ENCODE measurements around the gene ELK3.
A peak's percentile ranks its signal among the peaks of the same experiment; 100 is the strongest.

Gene ELK3

GRCh38 chr12:96195845-96196451 lies 1.8 kb downstream of the ELK3 start:
- DNase-seq (ENCODE audit: low spot score), result no peak
- Mint-ChIP-seq H3K9me3 (no peaks in the 10 kb centered on the region), H3K36me3 (ENCODE audit: low read depth) (peaks cover 13% of the 10 kb centered on the region), H3K4me1 (ENCODE audit: low read depth) (peaks cover 52% of the 10 kb centered on the region), H3K27ac (peak overlapping the region; percentile 93), H3K4me3 (peak overlapping the region; percentile 94), H3K27me3 (ENCODE audit: low read depth) (no peaks in the 10 kb centered on the region)

- Mint-ChIP-seq H3K36me3 (ENCODE audit: low read depth) (peaks cover 13% of the 10 kb centered on the region), H3K4me1 (ENCODE audit: low read depth) (peaks cover 52% of the 10 kb centered on the region)
- DNase-seq (ENCODE audit: low spot score), result no peak
These were observed 2.6 kb downstream of the ELK3 start for GRCh38 chr12:96196781-96197180.

DNA sequence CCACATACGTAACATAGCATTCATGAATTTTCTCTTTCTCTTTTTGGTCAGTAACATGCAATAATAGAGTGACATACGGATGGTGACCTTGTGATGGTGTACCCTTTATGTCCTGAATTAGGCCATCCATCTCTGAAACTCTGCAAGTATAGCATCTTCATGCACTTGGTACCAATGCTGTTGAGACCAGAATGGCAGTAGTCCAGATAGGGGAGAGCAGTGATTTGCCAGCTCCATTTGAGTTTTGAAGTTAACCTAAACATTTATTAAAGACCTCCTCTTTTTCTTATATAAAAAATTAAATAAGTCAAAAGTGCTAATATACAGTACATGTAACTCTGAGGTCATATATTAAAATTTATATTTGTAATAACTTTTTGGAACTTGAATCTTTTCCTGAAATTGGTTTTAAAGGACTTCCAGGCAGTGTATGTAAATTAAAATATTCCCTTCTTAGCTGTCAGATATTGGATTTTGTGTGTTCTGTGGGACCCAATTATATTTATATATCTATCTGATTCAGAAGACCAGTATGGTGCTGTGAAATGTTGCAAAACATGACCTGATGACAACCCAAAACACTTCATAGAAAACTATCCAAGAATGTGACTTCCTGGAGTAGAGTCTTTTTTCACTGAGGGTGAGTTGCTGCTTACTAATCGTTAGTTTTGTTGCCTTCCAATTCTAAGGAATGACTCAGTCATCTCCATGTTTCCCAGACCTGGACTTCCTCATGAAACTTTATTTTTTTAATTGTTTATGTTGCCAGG lies 3.5 kb downstream of the ELK3 start:
- Mint-ChIP-seq H3K9me3 (no peaks in the 10 kb centered on the region), H3K36me3 (ENCODE audit: low read depth) (peaks cover 18% of the 10 kb centered on the region), H3K4me1 (ENCODE audit: low read depth) (peaks cover 53% of the 10 kb centered on the region), H3K4me3 (peak overlapping the region; percentile 94), H3K27me3 (ENCODE audit: low read depth) (no peaks in the 10 kb centered on the region), H3K27ac (no peak overlapping the region)
- no peak for DNase-seq (ENCODE audit: low spot score)

More at GRCh38 chr12:96196781-96197180, 2.6 kb downstream of the ELK3 start:
- peak overlapping the region; percentile 94 for H3K4me3 Mint-ChIP-seq
- no peaks in the 10 kb centered on the region for H3K27me3 Mint-ChIP-seq (ENCODE audit: low read depth)
- no peaks in the 10 kb centered on the region for H3K9me3 Mint-ChIP-seq
- H3K27ac Mint-ChIP-seq, result no peak overlapping the region

DNA sequence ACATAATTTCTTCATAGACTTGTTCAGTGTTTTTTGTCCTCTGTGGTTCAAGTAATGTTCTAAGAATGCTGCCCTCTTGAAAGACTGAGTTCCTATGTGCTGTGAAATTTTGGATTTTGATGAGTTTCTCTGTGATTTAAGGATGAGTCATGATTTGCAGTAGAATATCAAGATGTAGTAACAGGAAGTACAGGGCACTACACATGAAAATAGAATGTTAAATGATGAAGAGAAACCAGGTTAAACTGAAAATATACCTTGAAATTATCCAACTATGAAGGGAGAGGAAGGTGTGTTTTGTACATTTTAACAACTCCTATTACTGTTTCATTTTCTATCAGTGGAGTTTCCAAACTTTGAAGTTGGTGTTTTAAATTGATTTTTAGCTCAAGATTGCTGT lies 4.8 kb downstream of the ELK3 start:
- Mint-ChIP-seq H3K4me3 (peak overlapping the region; percentile 49), H3K36me3 (ENCODE audit: low read depth) (peaks cover 22% of the 10 kb centered on the region), H3K27me3 (ENCODE audit: low read depth) (no peaks in the 10 kb centered on the region), H3K9me3 (no peaks in the 10 kb centered on the region), H3K4me1 (ENCODE audit: low read depth) (peaks cover 46% of the 10 kb centered on the region), H3K27ac (peak overlapping the region; percentile 69)
- no peak for DNase-seq (ENCODE audit: low spot score)

DNA sequence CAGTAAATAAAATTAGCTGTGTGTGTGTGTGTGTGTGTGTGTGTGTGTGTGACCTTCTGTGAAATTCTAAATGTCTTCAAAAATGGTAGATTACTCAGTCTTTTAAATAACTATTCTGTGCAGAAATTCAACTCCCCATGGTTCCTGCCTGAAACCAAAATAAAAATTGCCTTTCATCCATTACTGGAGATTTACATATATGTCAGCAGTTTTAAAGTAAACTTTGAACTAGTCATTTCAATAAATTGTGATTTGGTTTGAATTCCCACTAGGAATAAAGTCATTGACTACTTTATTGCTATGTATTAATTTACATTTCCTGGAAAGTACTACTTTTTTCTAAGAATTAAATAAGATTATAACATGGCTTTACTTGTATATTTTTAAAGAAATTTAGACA lies 5.3 kb downstream of the ELK3 start:
- Mint-ChIP-seq H3K4me1 (ENCODE audit: low read depth) (peaks cover 47% of the 10 kb centered on the region), H3K27ac (peak overlapping the region; percentile 69), H3K9me3 (no peaks in the 10 kb centered on the region), H3K36me3 (ENCODE audit: low read depth) (peaks cover 23% of the 10 kb centered on the region), H3K27me3 (ENCODE audit: low read depth) (no peaks in the 10 kb centered on the region), H3K4me3 (peak overlapping the region; percentile 49)
- no peak for DNase-seq (ENCODE audit: low spot score)

- Mint-ChIP-seq H3K4me1 (ENCODE audit: low read depth) (peaks cover 55% of the 10 kb centered on the region), H3K9me3 (no peaks in the 10 kb centered on the region), H3K4me3 (no peak overlapping the region), H3K27me3 (ENCODE audit: low read depth) (no peaks in the 10 kb centered on the region), H3K36me3 (ENCODE audit: low read depth) (peaks cover 26% of the 10 kb centered on the region), H3K27ac (no peak overlapping the region)
- DNase-seq (ENCODE audit: low spot score), result no peak
These were observed 7.4 kb downstream of the ELK3 start for GRCh38 chr12:96201272-96202227.

DNA sequence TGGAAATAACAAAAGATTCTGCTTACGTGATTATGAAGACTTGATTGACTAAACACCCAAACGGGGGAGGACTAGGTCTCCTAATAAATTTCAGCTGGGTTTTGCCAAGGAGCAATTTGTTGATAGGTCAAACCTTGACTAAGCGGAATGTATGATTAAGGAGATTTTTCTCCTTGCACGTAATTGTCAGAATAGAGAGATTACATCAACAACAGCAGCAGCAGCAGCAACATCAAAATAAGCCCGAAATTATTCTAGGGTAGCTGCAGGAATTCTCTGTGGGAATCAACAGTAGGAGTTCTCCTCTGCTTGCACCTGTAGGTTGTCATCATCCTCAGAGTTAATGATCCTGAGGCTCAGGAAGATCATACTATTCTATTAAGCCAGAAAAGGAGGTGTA lies 10.2 kb downstream of the ELK3 start:
- Mint-ChIP-seq H3K36me3 (ENCODE audit: low read depth) (peaks cover 21% of the 10 kb centered on the region), H3K27ac (no peak overlapping the region), H3K9me3 (no peaks in the 10 kb centered on the region), H3K27me3 (ENCODE audit: low read depth) (no peaks in the 10 kb centered on the region), H3K4me1 (ENCODE audit: low read depth) (peaks cover 53% of the 10 kb centered on the region), H3K4me3 (no peak overlapping the region)
- no peak for DNase-seq (ENCODE audit: low spot score)

DNA sequence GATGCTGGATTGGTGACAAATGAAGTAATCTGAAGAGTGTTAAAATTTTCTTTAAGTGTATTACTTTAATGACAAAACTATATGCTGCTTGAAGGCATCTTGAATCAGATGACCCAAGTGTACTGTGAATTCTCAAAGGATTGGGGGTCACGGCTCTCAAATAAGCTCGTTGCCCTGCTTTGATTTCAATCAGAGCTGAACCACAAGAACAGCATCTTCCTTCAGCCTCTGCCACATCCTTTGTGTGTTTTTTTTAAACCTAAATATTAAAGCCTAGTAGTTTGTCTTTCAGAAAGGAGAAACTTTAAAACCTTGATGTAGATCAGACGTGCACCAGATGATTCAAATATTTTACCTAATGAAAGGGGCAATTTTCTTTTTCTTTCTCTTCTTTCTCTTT lies 11.7 kb downstream of the ELK3 start:
- H3K4me1 Mint-ChIP-seq (ENCODE audit: low read depth), result peaks cover 62% of the 10 kb centered on the region
- DNase-seq (ENCODE audit: low spot score), result no peak
- H3K27me3 Mint-ChIP-seq (ENCODE audit: low read depth), result no peaks in the 10 kb centered on the region
- peak overlapping the region; percentile 52 for H3K4me3 Mint-ChIP-seq
- H3K27ac Mint-ChIP-seq, result no peak overlapping the region
- H3K36me3 Mint-ChIP-seq (ENCODE audit: low read depth), result peaks cover 23% of the 10 kb centered on the region
- H3K9me3 Mint-ChIP-seq, result no peaks in the 10 kb centered on the region

DNA sequence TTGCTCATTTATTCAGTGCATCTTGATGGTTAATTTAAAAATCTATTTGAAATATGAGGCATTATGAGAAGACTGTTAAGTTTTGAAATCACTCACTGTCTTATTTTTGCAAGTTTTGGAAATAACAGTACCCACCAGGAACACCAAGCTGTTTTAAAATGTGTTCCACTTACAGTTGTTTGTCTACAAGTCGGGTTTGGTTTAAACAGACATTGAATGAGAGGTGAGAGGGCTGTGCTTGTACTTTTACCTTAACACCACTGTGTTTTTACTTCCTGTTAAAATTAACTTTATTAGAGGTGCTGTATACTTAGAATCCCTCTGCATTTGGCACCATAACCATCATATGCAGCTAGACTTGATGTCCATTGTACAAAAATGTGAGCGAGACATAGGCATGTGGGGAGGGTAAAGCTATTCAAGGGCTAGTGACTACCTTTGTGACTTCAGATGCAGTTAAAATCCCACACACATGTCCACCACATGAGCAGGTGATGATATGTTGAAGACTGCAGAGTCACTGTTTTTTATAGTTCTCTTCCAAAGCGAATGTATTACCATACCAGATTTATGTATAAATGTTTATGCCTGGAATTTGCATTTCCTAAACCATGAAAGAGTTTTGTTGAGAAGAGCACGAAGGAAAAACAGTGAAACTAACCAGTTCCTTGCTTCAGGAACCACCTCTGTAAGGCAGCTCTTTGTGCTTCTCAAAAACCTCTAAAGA lies 12.9 kb downstream of the ELK3 start:
- Mint-ChIP-seq H3K27me3 (ENCODE audit: low read depth) (no peaks in the 10 kb centered on the region), H3K36me3 (ENCODE audit: low read depth) (peaks cover 20% of the 10 kb centered on the region), H3K9me3 (no peaks in the 10 kb centered on the region), H3K4me1 (ENCODE audit: low read depth) (peaks cover 66% of the 10 kb centered on the region), H3K27ac (no peak overlapping the region), H3K4me3 (no peak overlapping the region)
- no peak for DNase-seq (ENCODE audit: low spot score)

- Mint-ChIP-seq H3K27ac (peak overlapping the region; percentile 13), H3K4me3 (peak overlapping the region; percentile 60), H3K9me3 (no peaks in the 10 kb centered on the region), H3K36me3 (ENCODE audit: low read depth) (peaks cover 18% of the 10 kb centered on the region), H3K27me3 (ENCODE audit: low read depth) (no peaks in the 10 kb centered on the region), H3K4me1 (ENCODE audit: low read depth) (peaks cover 76% of the 10 kb centered on the region)
- DNase-seq (ENCODE audit: low spot score), result no peak
These were observed 14.2 kb downstream of the ELK3 start for GRCh38 chr12:96208346-96208745.

DNA sequence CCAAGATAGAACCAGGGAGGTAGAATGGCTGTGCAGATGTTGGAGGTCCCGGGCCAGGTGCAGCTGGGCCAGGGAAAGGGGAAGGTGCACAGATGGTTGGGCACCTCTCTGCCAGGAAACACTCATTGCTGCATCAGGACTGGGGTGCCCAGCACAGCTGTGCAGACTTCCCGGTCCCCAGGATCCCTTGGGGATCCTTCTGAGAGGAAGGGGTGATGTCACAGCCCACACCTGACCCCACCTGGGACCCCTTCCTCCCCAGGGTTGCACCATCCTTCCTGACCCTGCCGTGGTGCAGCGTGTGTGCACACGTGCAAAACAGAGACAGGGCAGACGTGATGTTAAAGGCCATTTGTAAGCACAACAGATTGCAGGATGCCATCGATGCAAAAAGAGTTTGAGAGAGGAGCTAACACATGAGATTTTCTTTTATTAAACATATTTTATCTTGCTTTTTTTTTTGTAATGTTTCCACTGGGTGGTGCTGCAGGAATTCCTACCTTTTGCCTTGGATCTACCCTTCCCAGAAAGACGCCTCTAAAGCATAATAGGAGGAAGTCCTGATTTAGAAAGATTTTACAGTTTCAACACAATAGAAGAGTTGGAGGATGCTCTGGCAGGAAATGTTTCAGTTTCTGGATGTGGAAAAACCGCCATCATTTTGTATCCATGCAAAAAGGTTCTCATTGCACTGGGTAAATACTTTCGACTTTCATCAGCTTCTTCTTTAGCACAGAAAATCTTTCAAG lies 14.8 kb downstream of the ELK3 start:
- Mint-ChIP-seq H3K9me3 (no peaks in the 10 kb centered on the region), H3K4me1 (ENCODE audit: low read depth) (peaks cover 80% of the 10 kb centered on the region), H3K27me3 (ENCODE audit: low read depth) (no peaks in the 10 kb centered on the region), H3K4me3 (peak overlapping the region; percentile 84), H3K36me3 (ENCODE audit: low read depth) (peaks cover 18% of the 10 kb centered on the region), H3K27ac (peak overlapping the region; percentile 13)
- DNase-seq (ENCODE audit: low spot score), result no peak

- Mint-ChIP-seq H3K9me3 (no peaks in the 10 kb centered on the region), H3K4me1 (ENCODE audit: low read depth) (peaks cover 81% of the 10 kb centered on the region), H3K4me3 (peak overlapping the region; percentile 84), H3K27me3 (ENCODE audit: low read depth) (no peaks in the 10 kb centered on the region), H3K36me3 (ENCODE audit: low read depth) (peaks cover 19% of the 10 kb centered on the region), H3K27ac (peak overlapping the region; percentile 79)
- DNase-seq (ENCODE audit: low spot score), result peak; percentile 40
These were observed 16.3 kb downstream of the ELK3 start for GRCh38 chr12:96210376-96211055.
